Stimulated activated CD4-positive, alpha-beta T cell treated with anti-CD3 and anti-CD28 coated beads, Interleukin-4, amount 100 ng/mL, for 48 hours (primary cell): ENCODE measurements around the gene KRTAP10-4.
"Not testable (repeated sequence)": the region's sequence is repeated elsewhere in the genome, so short reads cannot be mapped to it uniquely, and the experiment has no call there.

Source experiments
- DNase-seq, 2 donors: peaks; one replicate each; pipeline ENCODE4 v3.0.0-alpha.2; 2020; ENCODE audit warnings: low read depth in 2 of 2

Gene KRTAP10-4

DNA sequence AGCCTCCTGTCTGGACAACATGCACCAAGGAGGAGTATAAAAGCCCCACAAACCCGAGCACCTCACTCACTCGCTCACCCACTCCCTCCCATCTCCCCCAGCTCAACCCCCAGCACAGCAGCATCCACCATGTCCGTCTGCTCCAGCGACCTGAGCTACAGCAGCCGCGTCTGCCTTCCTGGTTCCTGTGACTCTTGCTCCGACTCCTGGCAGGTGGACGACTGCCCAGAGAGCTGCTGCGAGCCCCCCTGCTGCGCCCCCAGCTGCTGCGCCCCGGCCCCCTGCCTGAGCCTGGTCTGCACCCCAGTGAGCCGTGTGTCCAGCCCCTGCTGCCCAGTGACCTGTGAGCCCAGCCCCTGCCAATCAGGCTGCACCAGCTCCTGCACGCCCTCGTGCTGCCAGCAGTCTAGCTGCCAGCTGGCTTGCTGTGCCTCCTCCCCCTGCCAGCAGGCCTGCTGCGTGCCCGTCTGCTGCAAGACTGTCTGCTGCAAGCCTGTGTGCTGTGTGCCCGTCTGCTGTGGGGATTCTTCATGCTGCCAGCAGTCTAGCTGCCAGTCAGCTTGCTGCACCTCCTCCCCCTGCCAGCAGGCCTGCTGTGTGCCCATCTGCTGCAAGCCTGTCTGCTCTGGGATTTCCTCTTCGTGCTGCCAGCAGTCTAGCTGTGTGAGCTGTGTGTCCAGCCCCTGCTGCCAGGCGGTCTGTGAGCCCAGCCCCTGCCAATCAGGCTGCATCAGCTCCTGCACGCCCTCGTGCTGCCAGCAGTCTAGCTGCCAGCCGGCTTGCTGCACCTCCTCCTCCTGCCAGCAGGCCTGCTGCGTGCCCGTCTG, at the start of gene KRTAP10-4:
Gene KRTAP10-4, plus strand, starts transcription at position 100 of the 827 bp plus-strand sequence. Its CDS starts 30 bp downstream, at position 130.
- not testable (repeated sequence) for DNase-seq

- no peak for DNase-seq
Measured at GRCh38 chr21:44524414-44525371, 48.8 kb upstream of the KRTAP10-4 start.

- no peak for DNase-seq
Measured at GRCh38 chr21:44525391-44526095, 48.0 kb upstream of the KRTAP10-4 start.

GRCh38 chr21:44526096-44526997, 47.2 kb upstream of the KRTAP10-4 start:
- no peak for DNase-seq

DNA sequence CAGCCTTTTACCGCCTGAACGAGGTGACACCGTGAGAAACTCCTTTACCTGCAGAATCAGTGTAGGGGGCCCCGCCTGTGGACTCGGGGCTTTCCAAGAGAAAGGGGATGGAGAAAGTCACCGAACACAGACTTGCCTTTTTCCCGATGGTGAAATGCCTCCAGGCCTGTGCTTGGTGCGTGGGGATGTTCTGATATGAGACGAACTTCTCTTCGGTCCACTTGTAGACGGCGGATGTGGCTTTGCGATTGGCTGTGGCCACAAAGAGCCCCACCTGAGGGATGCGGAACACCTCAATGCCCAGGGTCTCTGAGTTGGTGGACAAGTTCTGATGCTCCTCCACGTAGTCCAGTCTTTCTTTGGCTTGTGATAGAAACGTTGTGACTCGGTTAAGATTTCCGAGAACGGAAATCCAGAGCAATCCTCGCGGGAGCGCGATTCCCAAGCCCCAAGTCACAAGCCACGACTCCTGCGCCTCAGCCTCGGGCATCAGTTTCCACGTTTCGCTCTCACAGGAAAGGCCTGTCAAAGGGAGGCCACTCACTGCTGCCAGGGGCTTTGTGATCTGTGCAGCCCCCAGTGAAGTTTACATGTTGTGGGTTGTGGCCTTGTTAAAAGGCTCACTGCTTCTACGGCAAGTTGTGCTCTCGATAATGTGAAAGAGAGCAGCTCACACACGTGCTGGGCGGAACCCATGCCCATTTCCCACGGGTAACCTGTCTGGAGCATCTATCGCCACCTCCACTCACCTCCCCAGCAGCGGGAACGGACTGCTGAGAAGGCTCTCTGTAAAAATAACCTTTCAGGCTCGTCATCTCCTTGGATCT, 46.2 kb upstream of the KRTAP10-4 start:
- no peak for DNase-seq

- no peak for DNase-seq
Measured at GRCh38 chr21:44527983-44528633, 45.4 kb upstream of the KRTAP10-4 start.

DNA sequence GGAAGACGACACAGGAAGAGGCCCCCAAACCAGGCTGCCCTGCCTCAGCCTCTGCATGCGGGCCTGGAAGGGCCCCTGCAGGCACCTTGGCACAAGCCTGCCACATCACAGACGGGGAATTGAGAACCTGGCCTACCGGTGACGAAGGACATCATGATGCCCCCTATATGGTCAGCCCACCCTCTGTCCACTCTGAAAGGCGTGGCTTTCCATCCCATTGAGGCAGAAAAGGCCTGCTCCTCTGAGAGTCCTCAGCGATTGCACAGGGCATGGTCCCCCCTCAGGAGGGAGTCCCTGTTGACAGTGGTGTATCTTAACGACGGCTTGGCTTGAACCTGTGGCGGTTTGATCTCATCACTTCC, 44.9 kb upstream of the KRTAP10-4 start:
- no peak for DNase-seq

- no peak for DNase-seq
Measured at GRCh38 chr21:44529011-44529421, 44.5 kb upstream of the KRTAP10-4 start.

GRCh38 chr21:44529503-44530125, 43.9 kb upstream of the KRTAP10-4 start:
- no peak for DNase-seq

DNA sequence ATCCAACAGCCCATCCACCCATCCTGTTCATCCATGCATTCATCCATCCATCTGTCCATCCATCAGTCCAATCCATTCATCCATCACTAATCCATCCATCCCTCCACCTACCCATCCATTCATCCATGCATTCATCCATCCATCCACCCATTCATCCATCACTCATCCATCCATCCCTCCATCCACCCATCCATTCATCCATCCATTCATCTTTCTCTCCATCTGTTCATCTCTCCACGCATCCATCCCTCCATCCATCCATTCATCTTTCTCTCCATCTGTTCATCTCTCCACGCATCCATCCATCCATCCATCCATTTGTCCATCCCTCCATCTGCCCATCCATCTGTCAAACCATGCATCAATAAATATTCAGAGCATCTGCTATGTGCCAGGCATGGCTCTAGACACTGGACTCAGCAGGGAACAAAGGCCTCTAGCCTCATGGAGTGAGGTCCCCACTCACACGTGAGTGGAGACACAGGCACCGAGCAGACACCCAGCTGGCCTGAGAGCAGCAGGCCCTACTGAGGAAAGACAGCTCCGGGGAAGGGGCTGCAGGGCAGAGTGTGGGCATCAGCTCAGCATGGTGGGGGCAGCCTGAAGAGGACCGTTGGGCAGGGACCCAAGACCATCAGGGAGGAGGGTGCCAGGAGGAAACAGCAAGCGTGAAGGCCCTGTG, 43.2 kb upstream of the KRTAP10-4 start:
- no peak for DNase-seq

GRCh38 chr21:44530903-44531605, 42.5 kb upstream of the KRTAP10-4 start:
- DNase-seq, result no peak

DNA sequence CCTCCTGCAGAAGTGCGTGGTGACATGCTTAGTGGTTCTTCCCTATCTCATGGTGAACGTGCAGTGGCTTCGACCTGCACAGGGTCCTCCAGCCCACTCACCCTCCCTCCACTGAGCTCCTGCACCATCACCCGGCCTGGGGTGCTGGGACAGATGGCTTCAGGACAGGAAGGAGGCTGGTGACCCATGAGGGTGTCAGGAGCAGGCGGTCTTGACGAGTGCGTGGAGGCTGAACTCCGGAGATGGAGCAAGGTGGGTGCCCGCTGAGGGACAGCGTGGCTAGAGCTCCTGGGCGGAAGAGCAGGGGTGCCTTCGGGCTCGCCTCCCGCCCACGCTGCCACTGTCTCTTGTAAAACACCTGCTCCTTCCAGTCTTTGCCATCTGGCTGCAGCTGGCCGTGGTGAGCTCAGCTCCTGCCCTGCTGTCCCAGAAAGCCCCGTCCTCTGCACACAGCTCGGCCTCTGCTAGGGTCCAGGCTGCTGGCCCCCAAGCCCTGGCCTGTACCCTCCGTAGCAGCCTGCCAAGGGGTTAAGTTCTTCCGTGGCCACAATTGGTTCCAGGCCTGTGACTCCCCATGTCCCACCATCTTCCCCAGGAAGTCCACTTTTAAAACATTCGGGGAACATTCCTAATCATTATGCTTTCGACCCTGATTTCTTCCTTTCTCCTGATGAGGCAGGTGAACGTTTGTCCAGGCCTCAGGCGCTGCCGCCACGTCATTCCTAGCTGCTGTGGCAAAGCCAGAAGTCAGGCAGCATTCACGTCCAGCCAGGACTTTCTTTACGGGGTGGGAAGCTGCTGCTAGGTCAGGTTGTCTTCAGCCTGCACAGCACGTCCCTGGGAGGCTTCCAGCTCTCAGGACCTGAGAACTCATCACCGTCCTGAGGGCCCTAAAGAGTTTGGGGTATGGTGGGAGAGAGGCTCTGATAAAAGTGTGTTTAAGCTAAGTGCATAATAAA, 41.6 kb upstream of the KRTAP10-4 start:
- DNase-seq, result no peak

- DNase-seq, result no peak
Measured at GRCh38 chr21:44532712-44533111, 40.8 kb upstream of the KRTAP10-4 start.

DNA sequence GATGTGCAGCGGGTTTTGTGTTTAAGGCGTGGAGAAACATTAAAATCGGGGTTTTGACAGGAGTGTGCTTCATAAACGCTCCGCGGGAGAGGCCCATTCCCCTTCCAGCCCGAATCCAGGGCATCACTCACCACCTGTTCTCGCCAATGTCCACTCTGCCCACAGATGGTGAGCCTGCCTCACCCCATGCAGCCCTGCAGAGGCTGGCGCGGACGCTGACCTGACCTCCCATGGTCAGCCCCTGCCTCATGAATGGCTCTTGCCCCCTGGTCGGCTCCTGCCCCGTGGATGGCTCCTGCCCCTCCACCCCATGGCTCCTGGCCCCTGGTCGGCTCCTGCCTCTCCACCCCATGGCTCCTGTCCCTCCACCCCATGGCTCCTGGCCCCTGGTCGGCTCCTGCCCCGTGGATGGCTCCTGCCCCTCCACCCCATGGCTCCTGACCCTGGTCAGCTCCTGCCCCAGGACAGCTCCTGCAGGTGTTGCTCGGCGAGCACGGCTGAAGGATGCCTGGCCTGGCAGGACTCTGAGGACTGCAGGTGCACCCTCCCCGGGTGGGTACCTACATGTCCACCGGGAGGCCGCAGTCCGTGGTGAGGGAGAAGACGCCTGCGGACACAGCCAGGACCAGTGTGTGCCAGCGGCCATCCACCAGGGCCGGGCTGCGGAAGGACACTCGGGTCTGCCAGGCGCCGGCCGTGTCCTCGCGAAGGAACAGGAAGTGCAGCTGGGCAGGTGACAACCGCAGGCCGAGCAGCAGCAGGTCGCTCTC, 40.2 kb upstream of the KRTAP10-4 start:
- DNase-seq, result no peak

GRCh38 chr21:44533891-44534627, 39.5 kb upstream of the KRTAP10-4 start:
- no peak for DNase-seq
